Measurements from ENCODE around the gene SMIM10L1.

DNA sequence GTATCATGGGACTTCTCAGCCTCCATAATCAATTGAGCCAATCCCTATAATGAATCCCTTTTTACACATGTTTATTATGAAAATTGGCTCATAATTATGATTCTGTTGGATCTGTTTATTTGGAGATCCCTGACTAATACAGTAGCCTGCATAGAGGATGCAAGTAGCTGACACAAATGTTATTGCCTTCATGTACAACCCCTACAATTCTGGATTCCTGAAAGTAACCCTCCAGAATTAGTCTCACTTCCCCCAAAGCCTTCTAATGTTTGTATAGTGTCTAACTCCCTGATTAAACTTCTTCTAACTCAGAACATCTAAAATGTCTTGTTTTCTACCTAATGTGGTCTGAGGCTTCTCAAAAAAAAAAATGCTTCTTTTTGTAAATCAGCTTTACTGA, 6.6 kb upstream of the SMIM10L1 start:
- TF ChIP-seq, protein P1, sequence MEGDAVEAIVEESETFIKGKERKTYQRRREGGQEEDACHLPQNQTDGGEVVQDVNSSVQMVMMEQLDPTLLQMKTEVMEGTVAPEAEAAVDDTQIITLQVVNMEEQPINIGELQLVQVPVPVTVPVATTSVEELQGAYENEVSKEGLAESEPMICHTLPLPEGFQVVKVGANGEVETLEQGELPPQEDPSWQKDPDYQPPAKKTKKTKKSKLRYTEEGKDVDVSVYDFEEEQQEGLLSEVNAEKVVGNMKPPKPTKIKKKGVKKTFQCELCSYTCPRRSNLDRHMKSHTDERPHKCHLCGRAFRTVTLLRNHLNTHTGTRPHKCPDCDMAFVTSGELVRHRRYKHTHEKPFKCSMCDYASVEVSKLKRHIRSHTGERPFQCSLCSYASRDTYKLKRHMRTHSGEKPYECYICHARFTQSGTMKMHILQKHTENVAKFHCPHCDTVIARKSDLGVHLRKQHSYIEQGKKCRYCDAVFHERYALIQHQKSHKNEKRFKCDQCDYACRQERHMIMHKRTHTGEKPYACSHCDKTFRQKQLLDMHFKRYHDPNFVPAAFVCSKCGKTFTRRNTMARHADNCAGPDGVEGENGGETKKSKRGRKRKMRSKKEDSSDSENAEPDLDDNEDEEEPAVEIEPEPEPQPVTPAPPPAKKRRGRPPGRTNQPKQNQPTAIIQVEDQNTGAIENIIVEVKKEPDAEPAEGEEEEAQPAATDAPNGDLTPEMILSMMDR (IDR thresholded peaks at IDR 0.05; ENCODE audit: insufficient read depth, low read length) = no peak
- TF ChIP-seq POLR2AphosphoS5 (IDR thresholded peaks at IDR 0.05; ENCODE audit: low read depth) = no peak
- TF ChIP-seq, protein P2, sequence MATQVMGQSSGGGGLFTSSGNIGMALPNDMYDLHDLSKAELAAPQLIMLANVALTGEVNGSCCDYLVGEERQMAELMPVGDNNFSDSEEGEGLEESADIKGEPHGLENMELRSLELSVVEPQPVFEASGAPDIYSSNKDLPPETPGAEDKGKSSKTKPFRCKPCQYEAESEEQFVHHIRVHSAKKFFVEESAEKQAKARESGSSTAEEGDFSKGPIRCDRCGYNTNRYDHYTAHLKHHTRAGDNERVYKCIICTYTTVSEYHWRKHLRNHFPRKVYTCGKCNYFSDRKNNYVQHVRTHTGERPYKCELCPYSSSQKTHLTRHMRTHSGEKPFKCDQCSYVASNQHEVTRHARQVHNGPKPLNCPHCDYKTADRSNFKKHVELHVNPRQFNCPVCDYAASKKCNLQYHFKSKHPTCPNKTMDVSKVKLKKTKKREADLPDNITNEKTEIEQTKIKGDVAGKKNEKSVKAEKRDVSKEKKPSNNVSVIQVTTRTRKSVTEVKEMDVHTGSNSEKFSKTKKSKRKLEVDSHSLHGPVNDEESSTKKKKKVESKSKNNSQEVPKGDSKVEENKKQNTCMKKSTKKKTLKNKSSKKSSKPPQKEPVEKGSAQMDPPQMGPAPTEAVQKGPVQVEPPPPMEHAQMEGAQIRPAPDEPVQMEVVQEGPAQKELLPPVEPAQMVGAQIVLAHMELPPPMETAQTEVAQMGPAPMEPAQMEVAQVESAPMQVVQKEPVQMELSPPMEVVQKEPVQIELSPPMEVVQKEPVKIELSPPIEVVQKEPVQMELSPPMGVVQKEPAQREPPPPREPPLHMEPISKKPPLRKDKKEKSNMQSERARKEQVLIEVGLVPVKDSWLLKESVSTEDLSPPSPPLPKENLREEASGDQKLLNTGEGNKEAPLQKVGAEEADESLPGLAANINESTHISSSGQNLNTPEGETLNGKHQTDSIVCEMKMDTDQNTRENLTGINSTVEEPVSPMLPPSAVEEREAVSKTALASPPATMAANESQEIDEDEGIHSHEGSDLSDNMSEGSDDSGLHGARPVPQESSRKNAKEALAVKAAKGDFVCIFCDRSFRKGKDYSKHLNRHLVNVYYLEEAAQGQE (IDR thresholded peaks at IDR 0.05; ENCODE audit: insufficient replicate concordance, low read depth) = no peak
- TF ChIP-seq GABPA (IDR thresholded peaks at IDR 0.05; ENCODE audit: low read depth) = no peak

Measured in HL-60 (cell line).